Hematopoietic multipotent progenitor cell treated with erythropoietin and hydrocortisone succinate and interleukin-3 and kit ligand, for 17 days (in vitro differentiated cells): ENCODE measurements around the gene LRRC71.
A peak's percentile ranks its signal among the peaks of the same experiment; 100 is the strongest.

Source experiments
- DNase-seq: peaks from one replicate; pipeline ENCODE4 v3.0.0-alpha.2; 2015; ENCODE audit warnings: low spot score

Gene LRRC71

GRCh38 chr1:156920233-156921052 lies at the start of gene LRRC71:
LRRC71 (plus strand) TSS chr1:156920632; CDS start chr1:156920804, 172 bp downstream.
- peak; percentile 86 for DNase-seq

- no peak for DNase-seq
These were observed 46.8 kb upstream of the LRRC71 start for GRCh38 chr1:156873659-156874058.

GRCh38 chr1:156874142-156874541 lies 46.3 kb upstream of the LRRC71 start:
- no peak for DNase-seq

GRCh38 chr1:156874572-156875340 lies 45.7 kb upstream of the LRRC71 start:
- no peak for DNase-seq

DNA sequence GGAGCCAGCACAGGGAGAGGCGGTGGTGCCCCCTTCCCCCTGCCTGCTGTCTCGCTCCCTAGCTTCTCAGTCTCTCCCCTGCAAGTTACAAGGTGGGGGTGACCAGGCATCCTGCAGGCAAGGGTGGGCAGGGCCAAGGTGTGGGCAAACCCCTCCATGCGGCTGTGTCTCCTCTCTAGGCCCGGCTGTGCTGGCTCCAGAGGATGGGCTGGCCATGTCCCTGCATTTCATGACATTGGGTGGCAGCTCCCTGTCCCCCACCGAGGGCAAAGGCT lies 45.2 kb upstream of the LRRC71 start:
- no peak for DNase-seq

- no peak for DNase-seq
These were observed 44.2 kb upstream of the LRRC71 start for GRCh38 chr1:156876281-156876680.

DNA sequence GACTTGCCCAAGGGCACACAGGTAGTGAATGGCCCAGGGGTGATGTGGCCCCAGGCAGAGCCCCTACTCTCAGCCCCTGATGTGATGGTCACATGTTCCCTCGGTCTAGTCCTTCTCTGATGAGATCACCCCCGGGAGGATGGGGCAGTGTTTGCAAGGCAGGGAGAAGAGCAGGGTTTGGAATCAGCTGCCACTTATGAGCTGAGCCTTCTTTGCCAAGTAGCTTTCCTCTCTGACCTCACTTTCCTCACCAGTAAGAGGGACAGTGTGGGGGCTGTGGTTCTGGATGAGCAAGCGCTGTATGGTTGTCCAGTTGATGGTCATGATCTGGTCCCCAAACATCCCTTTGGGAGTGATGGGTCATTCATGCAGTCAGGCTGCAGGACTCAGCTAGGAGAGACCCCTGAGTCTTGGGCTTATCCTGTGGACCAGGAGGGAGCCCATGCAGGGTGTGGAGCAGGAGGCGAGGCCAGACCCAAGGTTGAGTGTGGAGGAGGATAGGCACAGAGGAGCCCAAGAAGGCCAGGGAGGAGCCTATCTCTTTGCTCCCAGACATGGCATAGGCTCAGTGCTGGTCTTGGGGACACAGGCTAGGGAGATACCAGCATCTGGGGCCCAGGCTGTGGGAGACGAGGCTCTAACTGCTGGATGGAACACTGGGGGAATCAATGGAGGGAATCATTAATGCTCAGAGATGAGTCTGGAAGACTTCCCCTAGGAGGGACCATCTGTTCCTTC lies 42.8 kb upstream of the LRRC71 start:
- DNase-seq, result peak; percentile 58

- DNase-seq, result no peak
These were observed 40.6 kb upstream of the LRRC71 start for GRCh38 chr1:156879876-156880275.

DNA sequence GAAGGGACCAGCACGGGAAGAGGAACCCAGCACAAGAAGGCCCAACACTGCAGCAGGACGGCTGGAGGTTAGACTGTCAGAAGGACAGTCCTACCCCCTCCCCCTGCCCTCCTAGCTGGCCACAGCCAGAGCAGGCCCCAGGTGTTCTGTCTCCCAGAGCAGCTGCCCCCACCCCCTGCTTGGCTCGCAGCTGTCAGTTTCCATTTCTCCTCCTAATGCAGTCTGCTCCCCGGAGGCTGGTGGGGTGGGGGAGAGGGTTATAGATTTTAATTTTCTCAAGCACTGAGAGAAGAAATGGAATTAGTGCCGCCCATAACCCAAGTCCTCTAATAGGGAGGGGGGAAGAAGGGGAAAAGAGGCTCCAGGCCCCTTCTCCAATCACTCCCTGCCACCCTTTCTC lies 40.0 kb upstream of the LRRC71 start:
- no peak for DNase-seq

GRCh38 chr1:156881101-156881500 lies 39.3 kb upstream of the LRRC71 start:
- DNase-seq, result no peak

DNA sequence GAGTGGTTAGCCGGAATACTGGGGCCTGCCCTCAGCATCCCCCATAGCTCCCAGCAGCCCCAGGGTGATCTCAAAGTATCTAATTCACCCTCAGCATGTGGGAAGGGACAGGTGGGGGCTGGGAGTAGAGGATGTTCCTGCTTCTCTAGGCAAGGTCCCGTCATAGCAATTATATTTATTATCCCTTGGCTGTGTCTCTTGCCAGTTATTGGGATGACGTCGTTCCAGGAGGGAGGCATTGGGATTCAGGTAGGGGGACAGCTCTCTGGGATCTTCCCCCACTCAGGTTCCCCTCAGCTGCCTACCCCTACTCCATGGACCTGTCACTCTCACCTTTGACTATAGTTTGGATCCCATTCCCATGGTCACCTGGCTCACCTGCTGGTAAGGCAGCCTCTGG lies 38.8 kb upstream of the LRRC71 start:
- DNase-seq, result no peak

DNA sequence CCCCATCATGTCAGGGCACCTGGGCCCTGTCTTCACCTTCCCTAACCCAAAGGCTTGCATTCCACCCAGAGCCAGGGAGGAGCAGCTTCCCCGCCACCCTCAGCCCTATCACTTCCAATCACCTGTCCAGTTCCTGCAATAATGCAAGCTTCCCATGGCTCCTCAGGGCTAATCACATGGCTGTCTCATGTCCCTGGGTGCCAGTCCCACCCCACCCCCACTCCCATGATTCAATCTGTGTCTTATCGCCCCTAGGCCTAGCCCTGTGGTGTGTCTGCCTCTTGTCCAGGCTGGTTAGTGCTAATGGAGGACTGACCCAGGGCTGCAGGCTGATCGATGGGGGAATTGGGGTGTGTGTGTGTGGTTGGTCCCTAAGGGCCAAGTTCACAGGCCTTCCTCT lies 37.9 kb upstream of the LRRC71 start:
- DNase-seq, result no peak

- DNase-seq, result no peak
These were observed 36.5 kb upstream of the LRRC71 start for GRCh38 chr1:156883919-156884318.

DNA sequence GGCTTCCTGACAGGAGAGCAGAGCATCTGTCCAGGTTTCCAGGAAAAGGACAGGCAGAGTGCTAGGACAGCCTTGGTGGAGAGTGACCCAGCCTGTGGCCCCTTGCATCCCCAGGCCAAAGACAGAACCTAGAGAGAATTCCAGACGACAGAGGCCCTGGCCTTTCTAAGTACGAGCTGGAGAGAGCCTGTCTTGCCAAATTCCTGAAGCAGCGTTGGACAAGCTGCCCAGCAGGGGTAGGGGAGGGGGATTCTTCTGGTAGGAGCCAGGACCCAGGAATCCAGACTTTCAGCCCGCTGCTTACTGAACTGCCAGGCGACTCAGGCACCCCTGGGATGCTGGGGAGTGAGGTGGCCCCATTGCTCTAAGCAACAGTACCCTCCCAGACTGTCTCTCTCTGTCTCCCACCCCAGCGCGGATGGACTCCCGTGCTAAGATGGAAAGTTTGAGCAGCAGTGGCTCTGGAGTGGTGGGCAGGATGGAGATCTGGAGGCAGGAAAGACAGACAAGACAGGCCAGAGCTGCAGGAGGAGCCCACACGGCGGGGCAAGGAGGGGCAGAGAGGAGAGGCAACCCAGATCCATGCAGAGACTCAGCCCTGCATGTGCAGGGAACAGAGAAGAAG lies 35.8 kb upstream of the LRRC71 start:
- no peak for DNase-seq

- DNase-seq, result no peak
These were observed 35.1 kb upstream of the LRRC71 start for GRCh38 chr1:156885314-156885713.

DNA sequence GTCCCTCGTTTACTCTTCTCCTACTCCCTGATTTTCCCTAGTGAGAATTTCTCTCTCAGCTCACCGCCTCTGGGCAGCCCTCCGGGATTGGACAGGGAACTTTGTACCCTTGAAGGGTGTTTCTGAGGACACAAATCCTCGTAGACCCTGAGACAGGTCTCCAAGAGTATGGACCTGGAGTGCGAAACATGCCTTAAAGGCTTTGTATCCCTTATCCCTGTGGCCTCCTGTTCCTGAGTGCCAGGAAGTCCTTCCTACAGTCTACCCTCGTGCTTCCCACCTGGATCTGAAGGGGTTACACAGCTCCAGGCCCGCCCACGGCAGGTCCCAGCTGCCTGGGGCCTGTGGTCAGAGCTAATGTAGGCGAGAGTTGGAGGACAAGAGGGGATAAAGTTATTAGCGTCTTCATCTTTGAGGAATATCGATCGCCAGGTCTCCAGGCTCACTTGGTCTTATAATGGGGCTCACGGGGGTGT lies 34.5 kb upstream of the LRRC71 start:
- DNase-seq, result no peak

- no peak for DNase-seq
These were observed 33.7 kb upstream of the LRRC71 start for GRCh38 chr1:156886583-156887281.

DNA sequence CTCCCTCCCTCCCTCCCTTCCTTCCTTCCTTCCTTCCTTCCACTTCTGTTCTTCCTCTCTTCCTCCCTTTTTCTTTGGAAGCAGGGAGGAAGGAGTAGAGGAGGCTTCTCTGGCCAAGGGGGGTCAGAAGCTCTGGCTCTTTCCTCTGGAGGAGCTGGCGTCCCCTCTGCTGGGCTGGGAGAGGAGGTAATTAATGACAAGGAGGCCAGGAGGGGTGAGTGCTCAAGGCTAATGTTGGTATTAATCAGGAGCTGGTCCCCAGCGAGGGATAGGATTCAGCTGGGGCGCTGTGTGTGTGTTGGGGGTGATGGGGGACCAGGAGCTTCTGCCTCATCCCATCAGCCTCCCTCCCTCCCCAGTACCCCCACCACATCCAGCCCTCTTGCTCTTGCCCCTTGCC lies 33.1 kb upstream of the LRRC71 start:
- DNase-seq, result no peak

GRCh38 chr1:156887734-156888133 lies 32.7 kb upstream of the LRRC71 start:
- DNase-seq, result no peak

DNA sequence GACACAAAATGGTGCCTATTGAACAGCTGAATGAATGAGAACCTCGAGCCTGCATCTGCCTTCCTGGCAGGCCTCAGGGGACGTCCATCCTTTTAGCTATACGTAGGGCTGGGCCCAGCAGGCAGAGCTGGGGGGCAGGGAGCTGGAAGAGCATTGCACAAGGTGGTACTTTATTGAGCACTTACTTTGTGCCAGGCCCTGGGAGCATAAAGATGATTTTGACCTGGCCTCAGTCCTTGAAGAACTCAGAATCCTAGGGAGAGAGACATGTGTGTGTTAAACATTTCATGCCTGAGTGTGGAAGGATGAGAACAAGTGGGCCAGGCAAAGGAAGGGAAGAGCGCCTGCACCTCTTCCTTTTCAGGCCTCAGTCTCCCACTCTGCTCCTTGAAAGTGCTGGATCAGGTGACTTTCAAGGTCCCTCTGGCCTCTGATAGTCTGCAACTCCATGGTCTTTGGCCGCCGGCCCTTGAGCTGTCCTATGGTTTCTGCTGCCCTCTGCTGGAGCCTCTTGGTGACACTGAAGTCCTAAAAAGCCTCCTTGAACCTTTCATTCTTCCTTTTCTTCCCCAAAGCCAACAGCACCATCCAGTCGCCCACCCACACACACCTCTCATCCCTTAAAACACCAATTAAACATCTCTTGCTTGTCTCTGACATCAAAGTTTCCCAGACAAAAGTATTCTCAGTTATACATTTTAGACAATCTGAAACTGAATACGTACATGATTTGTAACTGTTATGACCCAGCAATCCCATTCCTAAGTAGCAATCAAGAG lies 30.4 kb upstream of the LRRC71 start:
- peak; percentile 88 for DNase-seq
